Thyroid gland (tissue), 4 donors: ENCODE data around the gene ZNF208.

Source experiments
- POLR2A ChIP-seq, 2 donors: fragments of 450-650 bp; IDR thresholded peaks; one replicate each; pipeline ENCODE4 v1.6.1; 2017; ENCODE audit warnings: antibody characterized with exemption in 2 of 2, mild to moderate bottlenecking in 2 of 2, moderate library complexity in 1 of 2
- TF ChIP-seq, protein P1 (sequence below), 6 experiments: fragments of 200-600 bp in 3 of 6; fragments of 450-650 bp in 3 of 6; sonication (generic) in 3 of 6; IDR thresholded peaks; one replicate each; pipeline ENCODE4 v1.5.1; 2016 to 2019; ENCODE audit warnings: antibody characterized with exemption in 6 of 6, mild to moderate bottlenecking in 2 of 6, inconsistent platforms in 1 of 6, moderate library complexity in 1 of 6

DNA sequence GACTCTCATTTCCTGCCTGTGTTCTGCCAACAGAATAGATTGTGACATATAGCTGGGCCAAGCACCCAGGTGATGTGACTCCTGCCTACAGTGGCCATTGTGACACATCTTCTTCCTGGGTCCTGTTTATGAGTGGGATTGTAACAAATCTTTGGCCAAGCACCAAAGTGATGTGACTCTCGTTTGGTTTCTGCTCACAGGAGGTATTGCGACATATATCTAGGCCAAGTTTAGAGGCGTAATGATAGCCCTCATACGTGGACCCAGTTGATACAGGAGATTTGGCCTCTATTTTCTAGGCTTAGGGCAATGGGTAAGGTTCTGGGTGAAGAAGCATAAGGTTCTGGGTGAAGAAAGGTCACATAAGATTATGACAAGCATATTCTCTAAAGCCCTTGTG is 76.2 kb downstream of the ZNF208 start:
- TF ChIP-seq, protein P1, sequence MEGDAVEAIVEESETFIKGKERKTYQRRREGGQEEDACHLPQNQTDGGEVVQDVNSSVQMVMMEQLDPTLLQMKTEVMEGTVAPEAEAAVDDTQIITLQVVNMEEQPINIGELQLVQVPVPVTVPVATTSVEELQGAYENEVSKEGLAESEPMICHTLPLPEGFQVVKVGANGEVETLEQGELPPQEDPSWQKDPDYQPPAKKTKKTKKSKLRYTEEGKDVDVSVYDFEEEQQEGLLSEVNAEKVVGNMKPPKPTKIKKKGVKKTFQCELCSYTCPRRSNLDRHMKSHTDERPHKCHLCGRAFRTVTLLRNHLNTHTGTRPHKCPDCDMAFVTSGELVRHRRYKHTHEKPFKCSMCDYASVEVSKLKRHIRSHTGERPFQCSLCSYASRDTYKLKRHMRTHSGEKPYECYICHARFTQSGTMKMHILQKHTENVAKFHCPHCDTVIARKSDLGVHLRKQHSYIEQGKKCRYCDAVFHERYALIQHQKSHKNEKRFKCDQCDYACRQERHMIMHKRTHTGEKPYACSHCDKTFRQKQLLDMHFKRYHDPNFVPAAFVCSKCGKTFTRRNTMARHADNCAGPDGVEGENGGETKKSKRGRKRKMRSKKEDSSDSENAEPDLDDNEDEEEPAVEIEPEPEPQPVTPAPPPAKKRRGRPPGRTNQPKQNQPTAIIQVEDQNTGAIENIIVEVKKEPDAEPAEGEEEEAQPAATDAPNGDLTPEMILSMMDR (IDR thresholded peaks at IDR 0.05): no peak
- no peak for TF ChIP-seq POLR2A (IDR thresholded peaks at IDR 0.05)
